ENCODE data around the gene RECK. TPM values are rescaled to one million over a fixed set of nuclear protein-coding genes. Genes with fewer than 3 reads are reported as not detected.
"Not testable (repeated sequence)": the region's sequence is repeated elsewhere in the genome, so short reads cannot be mapped to it uniquely, and the experiment has no call there.

RECK gene
- total RNA-seq, 1 donor from 2014 or later: 9.8 TPM

DNA sequence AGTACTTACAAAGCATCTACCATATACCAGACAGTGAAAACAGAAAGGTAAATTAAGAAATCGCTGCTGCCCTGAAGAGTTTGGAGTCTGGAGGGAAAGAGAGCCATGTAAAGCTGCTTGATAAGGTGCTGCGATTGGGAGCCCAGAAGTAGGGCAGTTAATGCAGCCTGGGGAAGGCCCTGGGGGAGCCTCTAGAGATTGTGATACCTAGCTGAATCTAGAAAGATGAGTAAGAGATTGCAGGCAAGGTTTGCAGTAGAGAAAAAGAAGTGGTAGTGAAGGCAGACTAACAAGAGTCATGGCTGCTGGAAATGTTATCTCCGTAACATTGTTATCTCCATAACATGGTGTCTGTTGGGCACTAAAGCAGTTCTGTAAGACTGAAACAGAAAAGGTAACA is 75.8 kb downstream of the RECK start:
- no peak for DNase-seq (ENCODE audit: low read depth)

DNA sequence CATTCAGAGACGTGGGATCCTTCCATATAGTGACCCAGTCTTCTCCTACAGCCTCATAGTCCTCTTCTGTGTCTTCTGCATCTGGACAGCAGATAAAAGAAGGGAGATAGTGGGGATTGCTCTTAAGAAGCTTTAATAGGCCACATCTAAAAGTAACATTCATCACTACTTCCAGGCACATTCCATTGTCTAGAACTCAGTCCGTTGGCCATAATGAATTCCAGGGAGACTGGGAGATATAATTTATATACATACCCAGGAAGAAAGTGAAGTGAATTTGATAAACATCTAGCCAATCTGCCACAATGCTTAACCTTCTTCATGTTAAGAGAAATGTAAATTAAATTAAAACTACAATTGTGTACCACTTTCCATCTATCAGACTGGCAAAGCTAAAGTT is 77.3 kb downstream of the RECK start:
- no peak for DNase-seq (ENCODE audit: low read depth)

DNA sequence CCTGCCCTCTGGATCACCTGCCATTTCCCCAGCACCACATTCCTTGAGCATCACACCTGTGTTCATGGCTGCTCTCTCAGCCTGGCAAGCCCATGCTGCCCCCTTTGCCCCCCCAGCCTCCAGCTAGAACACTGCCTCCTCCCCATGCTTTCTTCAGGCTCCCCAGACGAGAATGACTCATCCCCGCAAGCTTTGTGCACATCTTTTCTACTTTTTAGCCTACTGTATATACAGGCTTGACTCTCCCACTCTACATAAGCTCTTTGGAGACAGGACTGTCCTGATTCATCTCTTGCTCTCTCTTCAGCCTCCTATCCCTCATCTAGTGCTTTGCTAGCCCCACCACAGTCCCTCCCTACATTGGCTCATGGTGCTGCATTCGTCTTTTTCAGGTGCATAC is 79.9 kb downstream of the RECK start:
- DNase-seq (ENCODE audit: low read depth): no peak

DNA sequence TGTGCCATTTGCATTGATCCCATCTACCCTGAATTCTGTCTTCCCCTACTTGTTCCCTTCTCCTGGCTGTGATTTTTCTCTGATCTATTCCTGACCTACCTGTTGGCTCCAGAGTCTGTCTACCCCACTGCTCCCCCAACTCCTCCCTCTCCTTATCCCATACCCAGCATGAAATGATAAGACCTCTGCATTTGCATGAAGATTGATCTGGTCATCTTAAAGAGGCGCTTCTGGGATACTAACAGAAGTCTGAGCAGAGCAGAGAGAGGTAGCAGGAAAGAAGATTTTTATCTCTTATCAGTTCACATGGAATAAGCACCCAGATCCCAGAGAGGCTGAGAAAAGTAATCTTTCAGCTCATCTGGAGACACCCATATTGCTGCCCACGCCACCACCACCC is 81.5 kb downstream of the RECK start:
- no peak for DNase-seq (ENCODE audit: low read depth)

DNA sequence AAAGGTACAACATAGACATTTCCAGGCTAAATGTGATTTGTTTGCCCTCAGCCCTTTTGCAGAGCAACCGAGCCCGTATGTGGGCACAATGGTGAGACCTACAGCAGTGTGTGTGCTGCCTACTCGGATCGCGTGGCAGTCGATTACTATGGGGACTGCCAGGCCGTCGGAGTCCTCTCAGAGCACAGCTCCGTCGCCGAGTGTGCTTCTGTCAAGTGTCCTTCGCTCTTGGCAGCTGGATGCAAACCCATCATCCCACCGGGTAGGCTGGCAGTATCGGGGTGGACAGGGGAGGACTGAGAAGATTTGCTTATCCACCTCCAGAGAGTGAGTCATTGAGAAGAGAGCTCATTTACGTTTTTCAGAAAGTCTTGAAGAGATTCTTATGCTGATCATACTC is 82.0 kb downstream of the RECK start:
- DNase-seq (ENCODE audit: low read depth): no peak

DNA sequence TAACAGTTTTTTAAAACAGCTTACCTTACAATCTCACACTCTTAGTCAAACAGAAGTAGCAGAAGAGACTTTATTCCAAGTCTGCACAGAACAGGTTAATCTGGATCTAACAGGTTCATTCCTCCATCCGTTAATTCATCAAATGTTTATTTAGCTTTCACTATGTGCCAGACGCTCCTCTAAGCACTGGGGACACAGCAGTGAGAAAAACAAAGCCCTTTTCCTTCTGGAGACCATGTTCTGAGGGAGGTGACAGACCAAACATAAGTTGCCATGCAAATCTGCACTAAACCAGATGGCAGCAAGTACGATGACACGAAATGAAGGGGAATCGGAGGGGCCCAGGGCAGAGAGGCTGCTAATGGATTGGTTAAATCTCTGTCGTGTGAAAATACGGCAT is 82.8 kb downstream of the RECK start:
- DNase-seq (ENCODE audit: low read depth): no peak

DNA sequence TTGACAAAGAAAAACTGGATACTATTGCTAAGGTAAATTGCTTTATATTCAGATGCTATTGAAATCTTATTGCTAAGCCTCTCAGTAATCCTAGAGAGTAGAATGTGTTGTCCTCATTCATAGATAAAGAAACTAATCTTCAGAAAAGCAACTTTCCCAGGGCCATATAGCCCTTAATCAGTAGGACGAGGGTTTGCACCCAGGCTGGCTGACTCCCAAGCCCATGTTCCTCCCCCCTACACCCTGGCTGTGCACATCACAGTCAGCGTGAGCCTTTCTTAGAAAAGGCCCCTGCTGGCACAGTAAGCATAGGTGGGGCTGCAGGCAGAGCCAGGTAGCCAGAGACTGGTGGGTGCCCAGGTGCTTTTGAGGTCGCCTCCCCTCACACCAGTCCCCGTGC is 84.0 kb downstream of the RECK start:
- DNase-seq (ENCODE audit: low read depth): no peak

DNA sequence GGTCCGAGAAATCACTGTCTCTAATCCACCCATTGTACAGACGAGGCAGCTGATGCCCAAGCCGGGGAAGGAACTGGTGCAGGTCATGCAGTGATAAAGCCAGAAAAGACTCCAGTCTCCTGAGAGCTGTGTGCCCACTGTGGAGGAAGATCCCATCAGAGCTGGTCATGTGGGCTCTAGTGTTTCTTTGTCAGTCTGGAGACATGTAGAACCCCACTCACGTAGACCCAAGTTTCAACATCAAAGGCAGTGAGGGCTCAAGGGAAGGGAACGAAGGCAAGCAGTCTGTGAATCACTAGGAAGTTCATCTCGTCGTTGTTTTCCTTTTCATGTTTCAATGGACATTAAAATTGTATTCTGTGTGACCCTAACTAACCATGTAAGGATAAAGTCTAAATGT is 85.3 kb downstream of the RECK start:
- DNase-seq (ENCODE audit: low read depth): no peak

DNA sequence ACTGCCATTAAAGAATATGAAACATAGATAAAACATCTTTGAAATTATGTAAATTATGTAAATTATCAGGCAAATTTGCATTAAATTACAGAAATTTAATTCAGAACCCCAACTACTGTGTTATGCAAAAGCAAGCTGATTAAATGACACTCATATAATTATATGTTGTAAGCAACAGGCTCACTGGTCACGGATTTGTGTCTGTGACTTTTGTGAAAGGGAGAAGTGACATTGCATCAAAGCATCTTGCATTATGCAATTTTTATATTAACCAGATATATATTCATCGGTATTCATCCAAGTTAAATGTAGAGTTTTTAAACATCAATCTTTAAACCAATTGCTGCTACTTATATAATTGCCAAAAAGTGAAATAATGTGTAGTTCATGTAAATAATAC is 86.8 kb downstream of the RECK start:
- no peak for DNase-seq (ENCODE audit: low read depth)

DNA sequence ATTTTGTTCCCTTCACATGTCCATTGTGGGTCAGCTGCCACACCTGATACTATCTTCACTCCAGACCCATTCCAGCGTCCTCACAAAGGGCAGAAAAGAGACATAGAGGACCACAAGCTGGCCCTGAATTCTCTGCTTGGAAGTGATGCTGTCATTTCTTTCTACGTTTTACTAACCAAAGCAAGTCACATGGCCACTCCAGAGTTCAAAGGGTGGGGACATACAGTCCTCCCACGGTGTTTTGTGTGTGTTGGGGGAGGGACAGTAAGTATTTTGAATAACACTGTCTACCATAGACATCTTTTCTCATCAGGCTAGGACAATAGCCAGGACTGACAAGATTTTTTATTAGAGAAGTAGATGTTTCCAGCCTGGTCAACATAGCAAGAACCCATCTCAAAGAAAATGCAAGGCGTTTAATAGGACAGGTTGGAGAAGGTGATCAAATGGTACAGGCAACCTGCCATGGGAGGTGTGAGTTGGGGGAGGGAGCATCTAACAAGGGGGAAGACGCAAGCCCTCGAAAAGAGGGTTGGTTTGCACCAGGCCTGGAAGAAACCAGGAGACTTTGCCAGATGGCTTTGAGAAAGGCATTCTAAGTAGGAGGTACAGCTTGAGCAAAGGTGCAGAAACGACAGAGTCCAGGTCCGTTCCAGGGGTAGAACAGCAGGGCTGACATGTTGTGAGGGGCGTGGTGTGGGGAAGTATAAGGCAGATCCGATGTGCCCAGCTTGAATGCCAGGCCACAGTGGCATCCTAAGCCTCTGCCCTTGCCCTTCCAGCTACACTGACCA is 88.5 kb downstream of the RECK start:
- no peak for DNase-seq (ENCODE audit: low read depth)

DNA sequence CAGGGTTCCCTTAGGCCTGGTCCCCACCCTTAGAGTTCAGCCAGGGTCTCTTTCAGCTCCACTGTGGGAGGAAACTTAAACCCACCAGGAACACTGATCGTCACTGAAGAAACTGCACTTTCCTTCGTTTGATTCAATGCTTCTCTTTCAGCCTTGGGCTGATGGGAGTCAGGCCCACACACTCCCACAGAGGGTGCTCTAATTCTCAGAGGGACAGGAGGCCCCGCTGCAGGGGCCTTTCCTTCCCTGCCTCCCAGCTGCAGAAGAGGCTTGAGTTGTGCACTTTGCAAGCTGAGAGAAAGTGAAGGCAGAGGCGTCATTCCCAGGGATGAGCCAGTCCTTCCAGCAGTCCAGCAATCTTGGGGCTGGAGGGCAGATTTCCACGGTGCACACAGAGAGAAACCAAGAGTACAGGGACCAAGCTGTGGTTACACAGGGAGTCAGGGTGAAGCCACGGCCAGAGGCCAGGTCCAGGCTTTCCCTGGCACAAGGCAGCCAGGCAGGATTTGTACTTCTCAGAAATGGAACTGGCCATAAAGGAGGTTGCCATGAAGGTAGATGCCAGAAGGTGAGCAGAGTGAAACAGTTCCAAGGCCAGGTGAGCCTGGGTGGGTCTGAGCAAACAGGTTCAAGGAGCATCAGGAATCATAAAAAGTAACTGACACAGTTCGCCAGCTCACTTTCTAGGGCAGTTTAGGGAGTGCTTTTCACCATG is 89.5 kb downstream of the RECK start:
- DNase-seq (ENCODE audit: low read depth): no peak

DNA sequence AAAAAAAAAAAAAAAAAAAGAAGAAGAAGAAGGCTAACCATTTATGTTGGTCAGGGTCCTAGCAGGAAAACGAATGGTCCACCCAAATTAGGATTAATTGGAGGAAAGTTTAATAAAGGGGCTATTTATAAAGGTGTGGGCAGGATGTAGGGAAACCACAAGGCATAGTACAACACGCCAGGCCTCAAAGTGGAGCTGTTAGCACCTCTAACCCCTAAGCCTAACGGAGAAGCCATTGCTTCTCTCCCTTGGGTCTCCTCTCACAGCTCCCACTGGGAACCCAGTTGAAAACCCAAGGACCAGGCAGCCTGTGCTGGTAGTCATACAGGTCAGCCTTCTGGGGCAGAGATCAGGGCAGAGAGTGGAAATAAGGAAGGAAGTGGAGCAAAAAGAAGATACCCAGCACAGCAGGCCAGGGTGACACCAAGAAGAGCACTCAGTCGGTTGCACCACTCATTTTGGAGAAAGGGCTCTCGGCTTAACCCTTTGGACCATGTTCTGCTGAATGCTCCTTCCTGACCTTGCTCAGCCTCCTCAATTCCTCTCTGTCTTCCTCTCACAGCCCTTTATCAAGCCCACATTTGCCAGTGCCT is 91.0 kb downstream of the RECK start:
- no peak for DNase-seq (ENCODE audit: low read depth)

DNA sequence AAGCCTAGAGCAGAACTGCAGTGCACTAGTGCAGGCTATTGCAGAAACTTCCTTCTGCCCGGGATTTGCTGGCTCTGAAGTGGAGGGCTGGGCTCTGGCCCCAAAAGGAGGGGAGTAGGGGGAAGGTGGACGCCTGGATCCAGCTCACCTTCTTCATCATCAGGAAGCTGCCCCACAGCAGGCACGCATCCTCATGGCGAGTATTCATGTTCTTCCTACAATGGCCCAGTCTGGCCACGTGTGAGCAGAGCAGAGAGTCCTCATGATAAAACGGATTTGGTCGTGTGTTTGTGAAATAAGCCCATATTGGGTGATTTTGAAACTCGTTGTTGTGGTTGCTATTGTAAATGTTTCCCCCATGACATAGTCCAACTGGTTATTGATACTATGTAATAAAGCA is 91.6 kb downstream of the RECK start:
- DNase-seq (ENCODE audit: low read depth): no peak

DNA sequence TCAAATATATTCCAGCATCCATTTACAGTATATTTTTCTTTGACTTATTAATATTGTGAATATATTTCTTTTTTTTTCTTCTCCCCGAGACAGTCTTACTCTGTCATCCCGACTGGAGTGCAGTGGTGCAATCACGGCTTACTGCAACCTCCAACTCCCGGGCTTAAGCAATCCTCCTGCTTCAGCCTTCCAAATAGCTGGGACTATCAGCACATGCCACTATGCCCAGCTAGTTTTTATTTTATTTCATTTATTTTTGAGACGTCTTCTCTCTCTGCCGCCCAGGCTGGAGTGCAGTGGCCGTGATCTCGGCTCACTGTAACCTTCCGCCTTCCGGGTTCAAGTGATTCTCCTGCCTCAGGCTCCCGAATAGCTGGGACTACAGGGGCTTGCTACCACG is 92.4 kb downstream of the RECK start:
- no peak for DNase-seq (ENCODE audit: low read depth)

DNA sequence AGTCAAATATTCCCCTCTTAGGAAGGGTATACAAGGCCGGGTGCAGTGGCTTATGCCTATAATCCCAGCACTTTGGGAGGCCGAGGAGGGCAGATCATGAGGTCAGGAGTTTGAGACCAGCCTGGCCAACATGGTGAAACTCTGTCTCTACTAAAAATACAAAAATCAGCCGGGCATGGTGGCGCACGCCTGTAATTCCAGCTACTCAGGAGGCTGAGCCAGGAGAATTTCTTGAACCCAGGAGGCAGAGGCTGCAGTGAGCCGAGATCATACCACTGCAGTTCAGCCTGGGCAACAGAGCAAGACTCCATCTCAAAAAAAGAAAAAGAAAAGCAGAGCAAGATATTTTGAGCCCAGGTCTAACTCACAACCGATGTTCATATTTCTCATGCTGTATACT is 95.0 kb downstream of the RECK start:
- DNase-seq (ENCODE audit: low read depth): not testable (repeated sequence)

DNA sequence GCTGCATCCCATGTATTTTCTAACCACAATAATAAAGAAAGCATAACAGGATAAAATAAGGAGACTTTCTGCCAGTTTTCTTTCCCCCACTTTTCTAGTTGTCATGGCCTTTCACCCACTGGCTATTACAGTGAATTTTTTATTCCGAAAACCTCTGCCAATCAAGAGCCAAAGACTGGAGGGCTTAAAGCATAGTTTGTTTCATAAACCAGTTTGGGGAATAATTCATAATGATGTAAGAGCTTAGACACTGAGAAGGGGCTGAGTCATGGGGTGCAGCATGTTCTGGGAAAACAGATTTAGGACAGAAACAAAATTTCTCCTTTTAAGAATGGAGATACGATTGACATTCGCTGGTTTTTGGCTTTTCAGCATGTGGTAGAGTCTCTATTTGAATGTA is 95.4 kb downstream of the RECK start:
- peak; percentile 45 for DNase-seq (ENCODE audit: low read depth)

DNA sequence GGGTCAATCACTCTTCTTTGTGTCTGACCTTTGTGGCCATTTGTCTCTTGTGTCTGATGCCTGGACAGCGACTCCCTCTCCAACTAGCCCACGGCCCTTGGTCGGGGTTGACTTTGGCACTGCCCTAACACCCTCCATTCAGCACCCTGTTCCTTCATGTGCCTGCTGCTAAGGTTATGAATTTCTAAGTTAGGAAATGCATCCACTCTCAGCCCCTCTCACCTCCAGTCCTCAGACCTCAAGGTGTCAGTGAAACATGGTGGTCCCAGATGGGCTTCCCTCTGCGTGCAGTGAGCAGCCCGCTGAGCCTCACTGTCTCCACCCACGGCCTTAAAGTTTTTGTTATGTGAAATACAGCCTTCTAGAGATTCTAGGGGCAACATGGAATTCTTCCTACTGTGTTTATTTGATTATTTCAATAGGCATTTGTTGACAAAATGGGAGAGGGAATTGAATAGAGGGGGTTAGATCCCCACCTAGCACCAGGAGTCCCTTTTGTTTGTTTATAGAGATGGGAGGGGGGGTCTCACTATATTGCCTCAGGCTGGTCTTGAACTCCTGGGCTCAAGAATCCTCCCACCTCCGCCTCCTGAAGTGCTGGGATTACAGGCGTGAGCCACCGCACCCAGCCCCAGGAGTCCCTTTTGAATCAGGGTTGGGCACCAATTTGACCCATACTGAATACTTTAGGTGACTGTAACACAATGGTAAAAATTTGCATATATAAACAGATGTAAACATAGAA is 98.2 kb downstream of the RECK start:
- DNase-seq (ENCODE audit: low read depth): no peak

DNA sequence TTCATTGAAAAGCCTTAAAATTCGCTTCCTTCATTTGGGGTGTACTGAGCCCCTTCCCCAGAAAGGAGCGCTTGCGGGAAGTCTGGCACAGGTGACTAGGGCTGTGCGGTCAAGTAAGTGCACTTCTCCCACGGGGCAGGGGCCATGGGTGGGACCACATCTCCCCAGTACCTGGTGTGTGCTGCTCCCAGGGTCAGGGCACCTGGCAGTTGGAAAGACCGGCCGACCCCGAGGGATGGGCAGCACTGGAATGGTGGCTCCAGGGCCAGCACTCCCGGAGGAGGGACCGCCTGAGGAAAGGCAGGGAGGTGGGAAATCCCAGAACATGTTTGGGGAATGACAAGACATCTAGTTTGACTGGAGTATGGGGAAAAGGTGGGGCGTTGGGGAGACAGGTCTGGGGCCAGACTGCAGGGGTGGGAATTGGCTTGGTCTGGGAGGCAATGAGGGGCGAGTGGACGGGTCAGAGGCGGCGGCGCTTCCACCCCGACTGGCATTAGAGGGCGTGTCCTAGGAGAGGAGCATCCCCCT is 99.1 kb downstream of the RECK start:
- DNase-seq (ENCODE audit: low read depth): no peak

DNA sequence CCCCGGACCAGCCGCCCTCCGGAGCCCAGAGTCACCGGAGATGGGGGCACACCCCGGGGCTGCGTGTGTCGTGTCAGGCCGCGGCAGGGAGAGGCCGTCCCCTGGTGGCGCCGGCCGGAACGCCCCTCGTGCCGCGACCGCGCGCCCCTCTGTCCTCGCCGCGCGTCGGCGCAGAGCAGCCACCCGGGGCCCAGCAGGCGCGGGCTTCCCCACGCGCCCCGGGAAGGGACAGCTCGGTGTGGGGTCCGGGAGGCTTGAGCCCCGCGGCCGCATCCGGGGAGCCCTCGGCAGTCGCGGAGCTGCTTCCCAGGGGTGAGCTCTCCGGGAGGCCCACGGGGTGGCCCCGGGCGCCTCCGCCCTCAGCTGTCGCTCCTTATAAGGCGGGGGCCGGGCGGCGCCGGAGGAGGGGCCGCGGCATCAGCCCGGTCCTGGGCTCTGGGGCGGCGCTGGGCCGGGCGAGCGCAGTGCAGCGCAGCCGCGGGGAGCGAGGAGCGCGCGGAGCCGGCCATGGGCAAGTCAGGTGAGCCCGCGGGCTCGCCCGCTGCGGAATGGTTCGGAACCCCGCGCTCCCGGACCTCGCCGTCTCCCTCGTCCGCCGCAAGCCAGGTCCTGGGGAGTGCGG is 99.7 kb downstream of the RECK start, which contains the start of gene GLIPR2:
GLIPR2 (plus strand) TSS at position 462 of the 622 bp plus-strand sequence; CDS start at position 508, 46 bp downstream.
- DNase-seq (ENCODE audit: low read depth): peak; percentile 79

DNA sequence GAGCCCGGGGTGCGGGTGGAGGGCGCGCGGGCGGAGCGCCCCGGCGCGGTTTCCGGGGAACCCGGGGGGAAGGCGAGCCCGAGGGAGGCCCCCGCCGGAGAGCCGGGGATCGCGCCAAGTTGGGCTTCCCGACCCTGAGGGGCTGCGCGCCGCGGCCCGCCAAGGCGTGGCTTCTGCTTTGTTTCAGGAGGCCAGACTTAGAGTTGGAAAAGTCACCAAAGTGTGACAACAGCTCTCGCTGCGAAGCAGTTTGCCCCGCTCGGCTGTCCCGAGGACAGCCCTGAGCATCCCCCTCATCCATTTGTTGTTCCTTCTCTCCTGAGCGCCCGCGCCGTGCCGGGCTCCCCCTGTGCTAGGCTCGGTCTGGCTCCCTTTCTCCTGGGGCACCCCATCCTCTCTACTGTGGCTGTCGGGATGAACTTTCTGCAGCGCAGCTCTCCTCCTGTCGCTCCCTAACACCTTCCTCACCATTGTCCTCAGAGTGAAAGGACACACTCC is 100.2 kb downstream of the RECK start:
- DNase-seq (ENCODE audit: low read depth): no peak
